Activated CD8-positive, alpha-beta memory T cell treated with anti-CD3 and anti-CD28 coated beads, Interleukin-2, amount 50 U/mL, for 1 hour (primary cell): Measurements from ENCODE around the gene AGBL4.
"Not testable (repeated sequence)": the region's sequence is repeated elsewhere in the genome, so short reads cannot be mapped to it uniquely, and the experiment has no call there.

Experiments used
- DNase-seq: peaks from one replicate; pipeline ENCODE4 v3.0.0-alpha.2; 2020; ENCODE audit errors: extremely low read depth

The AGBL4 gene

DNA sequence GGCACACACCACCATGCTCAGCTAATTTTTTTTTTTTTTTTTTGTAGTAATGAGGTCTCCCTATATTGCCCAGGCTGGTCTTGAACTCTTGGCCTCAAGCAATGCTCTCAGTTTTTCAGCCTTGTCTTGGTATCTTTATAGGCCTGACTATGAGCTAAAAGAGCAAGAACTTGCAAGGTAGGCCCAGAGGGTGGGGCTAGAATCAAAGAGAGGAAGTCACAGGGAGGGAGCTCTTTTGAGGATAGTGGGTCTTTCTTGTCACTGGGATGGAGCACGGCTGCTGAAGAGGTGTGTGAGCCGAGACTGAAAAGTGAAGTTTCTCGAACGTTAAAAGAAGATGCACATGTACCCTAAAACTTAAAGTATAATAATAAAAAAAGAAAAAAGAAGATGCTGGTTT lies 987.1 kb downstream of the AGBL4 start:
- no peak for DNase-seq

DNA sequence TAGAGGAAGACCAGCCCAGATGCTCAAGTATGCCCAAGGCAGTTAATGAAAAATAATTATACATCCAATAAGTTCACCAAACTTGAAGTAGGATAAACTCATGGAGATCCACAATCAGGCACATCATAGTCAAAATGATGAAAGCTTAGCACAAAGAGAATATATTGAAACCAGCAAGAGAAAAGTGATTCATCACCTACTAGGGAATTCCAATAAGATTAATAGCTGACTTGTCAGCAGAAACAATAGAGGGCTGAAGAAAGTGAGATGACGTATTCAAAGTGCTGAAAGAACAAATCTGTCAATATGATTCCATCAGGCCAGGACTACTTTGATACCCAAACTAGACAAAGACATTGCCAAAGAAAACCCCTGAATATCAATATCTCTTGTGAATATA lies 995.4 kb downstream of the AGBL4 start:
- DNase-seq: no peak

DNA sequence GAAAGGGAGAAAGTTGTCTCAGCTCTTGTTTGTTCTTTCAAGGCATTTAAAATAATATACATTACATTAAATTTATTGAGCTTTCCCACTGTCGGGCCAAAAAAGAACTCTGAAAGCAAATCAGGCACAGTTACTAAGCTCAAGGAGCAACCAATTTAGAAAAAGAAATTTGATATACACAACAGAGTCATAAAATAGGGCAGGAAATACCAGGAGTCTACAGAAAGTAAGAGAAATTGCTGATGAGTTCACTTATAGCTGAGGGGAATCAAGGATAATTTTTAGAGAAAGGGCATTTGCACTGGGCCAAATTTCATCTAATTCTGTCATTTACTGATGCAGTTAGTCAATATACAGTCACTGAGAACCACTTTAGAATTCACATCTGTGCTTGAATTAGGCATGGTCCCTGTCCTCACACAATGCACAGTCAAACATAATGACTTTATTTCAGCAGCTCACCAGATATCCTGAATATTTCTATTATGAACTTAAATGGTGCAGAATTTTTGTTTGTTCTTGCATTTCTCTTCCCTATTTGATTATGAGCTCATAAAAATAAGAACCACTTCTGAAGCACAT lies 997.4 kb downstream of the AGBL4 start:
- DNase-seq: no peak

DNA sequence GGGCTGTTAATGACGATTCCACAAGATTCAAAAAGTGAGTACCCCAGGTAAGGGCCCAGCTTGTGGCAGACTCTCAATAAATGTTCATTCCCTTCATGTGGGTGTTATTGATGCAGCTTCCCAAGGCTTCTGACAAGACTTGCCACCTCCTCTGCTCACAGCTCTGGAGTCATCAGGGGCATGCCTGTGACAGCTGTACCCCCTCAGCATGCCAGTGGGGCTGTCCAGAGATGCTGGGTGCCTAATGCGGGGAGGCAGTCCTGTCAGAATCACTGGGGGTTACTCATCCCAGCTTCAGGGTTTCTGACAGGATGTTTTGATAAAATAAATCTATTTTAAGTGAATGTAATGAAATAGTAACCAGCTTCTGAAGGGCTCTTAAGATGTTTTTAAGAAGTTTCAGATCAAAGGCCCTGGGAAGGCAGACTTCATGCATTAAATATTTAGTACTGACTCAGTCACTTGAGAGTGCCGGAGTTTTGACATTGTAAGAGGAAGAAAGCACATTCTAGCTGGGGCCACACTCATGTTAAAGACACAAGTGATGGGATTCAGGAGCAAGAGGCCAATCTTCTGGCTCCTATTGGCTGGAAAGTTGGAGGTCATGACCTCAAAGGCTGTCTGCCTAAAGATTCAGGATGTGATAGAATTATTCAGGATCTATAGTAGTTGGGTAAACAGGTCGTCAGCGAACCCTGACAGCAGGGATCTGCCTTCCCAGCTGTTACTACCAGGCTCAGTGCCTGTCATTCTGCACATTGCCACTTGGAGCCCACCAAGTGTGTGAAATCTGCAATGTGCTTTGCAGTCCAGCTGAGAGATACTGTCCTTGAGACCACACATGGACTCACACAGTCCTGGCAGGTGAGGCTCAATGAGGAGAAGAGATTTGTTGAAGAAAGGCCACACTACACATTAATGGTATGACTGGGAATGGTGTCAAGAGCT lies 1007.5 kb downstream of the AGBL4 start:
- DNase-seq: no peak

DNA sequence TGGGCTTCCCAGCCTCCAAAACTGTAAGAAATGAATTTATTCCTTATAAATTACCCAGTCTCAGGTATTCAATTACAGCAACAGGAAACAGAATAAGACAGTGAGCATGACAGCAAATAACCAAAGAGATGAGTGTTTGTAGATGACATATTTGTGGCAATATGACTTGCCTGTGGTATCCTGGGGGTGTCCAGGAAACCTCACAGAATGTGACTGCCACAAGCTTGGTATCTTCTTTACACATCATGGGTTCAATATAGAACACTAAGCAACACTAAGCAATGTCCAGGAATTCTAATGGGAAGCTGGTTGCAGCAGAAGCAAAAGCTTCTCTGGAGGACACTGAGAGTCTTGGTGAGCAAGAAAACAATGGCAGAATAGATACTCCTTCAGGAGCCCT lies 1010.7 kb downstream of the AGBL4 start:
- DNase-seq: no peak

DNA sequence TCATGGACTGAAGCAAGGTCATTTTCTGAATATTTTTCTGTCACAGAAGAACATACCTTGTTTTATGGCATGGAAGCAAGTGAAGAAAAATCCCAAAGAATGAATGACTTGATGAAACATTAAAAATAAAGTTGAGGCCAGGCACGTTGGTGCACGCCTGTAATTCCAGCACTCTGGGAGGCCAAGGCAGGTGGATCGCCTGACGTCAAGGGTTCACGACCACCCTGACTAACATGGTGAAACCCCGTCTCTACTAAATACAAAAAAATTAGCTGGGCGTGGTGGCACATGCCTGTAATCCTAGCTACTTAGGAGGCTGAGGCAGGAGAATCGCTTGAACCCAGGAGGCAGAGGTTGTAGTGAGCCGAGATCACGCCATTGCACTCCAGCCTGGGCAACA lies 1020.8 kb downstream of the AGBL4 start:
- not testable (repeated sequence) for DNase-seq

DNA sequence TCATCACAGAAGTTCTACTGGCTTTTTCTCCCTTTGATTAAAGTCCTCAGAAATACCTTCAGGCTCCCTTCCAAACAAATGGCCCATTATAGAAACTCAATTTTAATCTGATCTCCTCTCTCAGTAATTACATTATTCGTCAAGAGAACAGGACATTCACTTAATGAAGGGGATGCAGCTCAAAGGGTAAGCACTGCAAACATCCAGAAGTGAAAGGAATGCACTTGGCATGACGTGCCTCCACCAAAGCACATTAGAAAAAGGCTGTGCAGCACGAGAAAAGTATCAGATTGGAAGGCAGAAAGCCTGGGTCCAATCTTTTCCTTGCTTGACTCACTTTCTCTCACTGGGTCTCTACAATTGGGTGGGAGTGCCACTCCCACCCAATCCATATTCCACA lies 1024.4 kb downstream of the AGBL4 start:
- DNase-seq: no peak

DNA sequence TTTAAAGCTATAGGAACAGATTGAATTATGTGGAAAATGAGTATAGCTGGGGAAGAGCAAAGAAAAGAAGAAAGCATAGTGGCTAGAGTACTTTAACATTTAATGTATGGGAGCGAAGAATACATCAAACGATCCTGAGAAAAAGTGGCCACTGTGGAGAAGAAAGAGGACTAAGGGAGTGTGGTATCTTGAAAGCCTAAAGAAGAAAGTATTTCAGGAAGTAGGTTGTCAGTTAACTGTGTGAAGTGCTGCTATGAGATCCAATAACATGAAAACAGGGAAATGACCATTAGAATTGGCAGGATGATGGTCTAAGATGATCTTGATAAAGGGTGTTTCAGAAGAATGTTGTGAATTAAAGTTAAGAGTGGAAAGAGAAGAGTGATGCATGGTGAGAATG lies 1027.4 kb downstream of the AGBL4 start:
- DNase-seq: no peak

DNA sequence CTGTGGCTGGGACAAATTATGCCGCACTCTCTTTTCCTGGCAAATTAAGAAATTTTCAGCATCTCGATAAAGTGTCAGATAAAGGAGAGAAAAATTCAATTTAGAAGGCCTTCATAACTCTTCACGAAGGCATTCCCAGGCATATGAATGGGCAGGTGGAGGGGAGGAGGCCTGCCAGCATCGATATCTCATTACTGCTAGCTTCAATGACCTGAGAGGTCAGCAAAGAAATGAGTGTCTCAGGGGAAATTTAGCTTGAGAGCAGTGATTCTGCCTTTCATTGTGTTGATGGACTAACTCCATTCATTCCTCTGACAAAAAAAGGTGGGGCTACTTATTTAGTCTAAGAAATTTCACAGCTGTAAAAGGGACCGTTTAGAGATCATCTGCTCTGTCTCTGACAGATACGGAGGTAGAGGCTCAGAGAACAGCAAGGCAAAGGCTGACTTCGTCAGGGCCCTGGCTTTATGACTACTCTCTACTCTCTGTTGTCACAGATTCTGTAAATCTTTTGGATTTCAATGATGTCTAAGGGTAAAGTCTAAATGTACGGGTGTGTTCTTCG lies 1035.0 kb downstream of the AGBL4 start:
- no peak for DNase-seq

DNA sequence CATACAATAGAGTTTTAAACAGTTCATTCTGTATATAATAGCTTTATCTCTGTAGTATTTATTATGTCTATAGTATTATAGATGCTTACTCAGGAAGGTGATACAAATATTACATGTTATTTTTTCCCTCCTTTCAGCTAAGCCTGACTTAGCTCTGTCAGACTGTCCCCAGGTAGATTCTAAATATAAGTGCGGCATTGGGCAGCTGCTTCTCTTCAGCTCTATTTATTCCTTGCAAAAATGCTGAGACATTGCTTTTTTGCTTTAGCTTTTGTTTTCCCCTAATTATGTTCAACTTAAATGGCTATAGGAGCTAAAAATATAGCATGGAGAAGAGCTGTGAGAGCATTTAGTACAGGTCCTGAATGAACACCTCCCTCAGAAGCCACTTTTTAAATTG lies 1043.8 kb downstream of the AGBL4 start:
- DNase-seq: no peak

DNA sequence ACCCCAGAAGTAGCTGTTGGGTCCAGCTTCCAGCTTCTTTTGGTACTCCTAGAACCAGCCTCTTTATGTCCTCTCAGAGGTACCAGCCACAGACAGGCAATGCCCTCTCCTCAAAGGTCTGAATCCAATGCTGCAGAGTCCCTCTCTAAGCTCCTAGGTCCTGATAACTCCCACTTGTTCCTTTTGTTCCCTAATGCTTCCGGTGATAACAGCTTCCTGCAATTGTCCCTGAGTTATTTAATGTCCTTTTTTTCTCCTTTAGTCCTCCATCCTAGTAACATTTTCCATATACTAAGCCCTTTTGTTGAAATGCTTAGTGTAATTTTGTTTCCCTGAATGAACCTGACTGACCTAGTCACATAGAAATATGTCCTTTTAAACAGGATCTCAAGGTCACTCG lies 1045.3 kb downstream of the AGBL4 start:
- DNase-seq: no peak

DNA sequence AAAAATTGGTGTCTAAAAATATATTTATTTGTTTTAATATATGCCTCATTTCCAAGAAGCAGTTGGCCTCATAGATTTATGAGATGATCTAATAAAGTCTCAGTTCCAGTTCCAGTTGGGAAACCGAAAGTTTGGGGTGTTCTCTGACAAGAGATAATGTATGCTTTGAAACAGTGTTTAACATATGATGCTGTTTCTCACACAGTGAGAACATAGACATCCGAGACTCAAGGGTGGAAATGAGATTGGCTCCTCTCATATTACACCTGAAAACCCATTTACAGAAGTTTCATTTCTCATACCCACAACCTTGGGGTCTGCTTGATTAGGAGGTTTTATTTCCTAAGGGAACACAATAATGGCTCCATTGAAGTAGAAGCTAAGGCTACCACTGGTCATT lies 1046.5 kb downstream of the AGBL4 start:
- no peak for DNase-seq

DNA sequence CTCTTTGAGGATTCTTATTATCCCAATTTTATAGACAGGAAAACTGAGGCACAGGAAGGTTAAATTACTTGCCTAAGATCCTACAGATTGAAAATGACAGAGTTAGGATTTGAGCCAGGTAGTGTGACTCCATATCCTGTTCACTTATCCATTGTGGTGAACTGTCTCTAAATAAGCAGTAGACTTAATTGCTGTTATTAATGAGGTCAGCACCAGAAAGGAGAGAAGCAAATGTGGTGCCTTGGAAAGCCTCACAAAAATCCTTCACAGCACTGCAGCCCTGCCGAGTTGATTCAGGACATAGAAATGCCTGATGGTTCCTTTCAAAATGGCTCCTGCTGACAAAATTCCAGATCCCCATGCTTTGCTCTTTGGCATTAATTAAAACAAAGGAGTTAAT lies 1053.8 kb downstream of the AGBL4 start:
- DNase-seq: no peak

DNA sequence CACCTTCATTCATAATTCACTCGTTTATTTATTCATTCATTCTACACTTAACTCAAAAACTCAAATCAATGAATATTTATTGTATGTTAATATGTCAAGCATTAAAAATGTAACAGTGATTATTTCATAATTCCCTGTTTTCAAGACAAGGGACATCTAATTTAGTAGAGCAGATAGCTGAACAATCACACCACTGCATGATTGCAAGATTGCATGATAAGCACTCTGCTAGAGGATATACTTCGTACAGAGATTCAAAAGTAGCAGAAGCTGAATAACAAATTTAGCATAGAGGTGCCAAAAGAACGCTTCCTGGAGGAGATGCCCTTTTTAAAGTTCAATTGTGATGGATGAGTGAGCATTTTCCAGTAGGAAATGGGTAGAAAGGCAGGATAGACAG lies 1056.4 kb downstream of the AGBL4 start:
- DNase-seq: no peak

DNA sequence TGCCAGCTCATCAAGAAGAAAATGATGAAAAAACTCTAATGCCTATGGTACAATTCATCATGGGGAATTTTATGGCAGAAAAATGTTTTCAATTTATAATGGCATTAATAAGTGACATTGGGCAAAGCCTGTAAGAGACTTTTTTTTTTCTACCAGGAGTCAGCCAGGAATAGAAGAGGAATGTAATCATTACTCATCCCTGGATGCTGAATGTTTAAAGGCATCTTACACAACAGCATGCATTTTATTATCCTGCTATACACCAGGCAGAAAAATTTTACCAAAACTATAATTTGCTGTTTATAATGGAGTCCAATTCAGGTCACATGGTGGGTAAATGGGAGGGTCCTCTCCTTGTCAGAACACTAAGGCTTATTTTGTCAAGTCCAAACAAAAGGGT lies 1057.2 kb downstream of the AGBL4 start:
- no peak for DNase-seq

DNA sequence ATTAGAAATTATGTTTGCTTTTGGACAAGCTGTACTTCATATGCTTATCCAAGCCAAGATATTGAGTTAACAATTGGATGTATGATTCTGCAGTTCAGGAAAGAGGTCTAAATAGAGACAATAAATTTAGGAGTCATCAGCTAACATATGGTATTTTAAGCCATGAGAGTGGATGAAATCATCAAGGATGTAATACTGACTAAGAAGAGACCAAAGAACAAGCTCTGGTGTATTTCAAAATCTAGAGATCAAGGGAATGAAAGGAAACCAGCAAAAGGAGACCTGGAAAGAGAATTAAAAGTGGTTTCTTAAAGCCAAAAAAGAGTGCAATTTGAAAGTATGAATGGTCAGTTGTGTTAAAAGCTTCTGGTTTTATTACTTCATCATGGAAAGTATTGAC lies 1063.4 kb downstream of the AGBL4 start:
- no peak for DNase-seq

DNA sequence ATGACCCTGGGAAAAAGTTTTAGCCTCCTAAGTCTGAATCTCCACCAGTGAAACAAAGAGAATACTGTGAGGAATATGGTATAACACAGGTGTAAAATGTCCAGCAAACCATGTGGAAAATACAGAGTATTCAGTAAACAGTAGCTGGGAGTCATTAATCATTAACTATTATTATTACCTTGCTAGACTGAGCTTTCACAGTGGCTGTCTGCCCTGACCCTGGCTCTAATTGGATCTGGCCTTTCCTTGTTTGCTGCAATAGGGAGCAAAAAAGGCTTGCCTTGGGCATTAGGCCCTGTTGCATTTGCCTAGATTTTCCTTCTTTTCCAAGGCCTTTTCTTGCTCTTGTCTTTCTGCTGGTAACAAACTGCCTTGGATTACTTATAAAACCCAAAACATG lies 1068.0 kb downstream of the AGBL4 start:
- no peak for DNase-seq

DNA sequence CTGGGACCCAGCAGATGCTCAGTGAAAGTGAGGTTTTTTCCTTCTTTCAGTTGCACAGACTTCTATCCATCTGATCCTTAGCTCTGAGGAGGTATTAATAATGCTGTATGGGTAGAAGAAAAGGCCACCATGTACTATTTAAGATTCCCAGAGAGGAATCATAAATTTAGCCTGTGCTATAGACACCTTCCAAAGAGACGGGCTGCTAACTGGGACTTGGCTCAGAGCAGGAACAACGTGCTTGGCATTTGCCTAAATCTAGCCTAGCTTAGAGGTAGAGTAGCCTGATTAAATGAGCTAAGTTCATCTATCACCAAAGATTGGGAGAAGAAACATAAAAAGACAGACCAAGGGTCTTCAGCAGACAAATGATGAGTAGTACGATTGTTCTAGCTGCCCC lies 1070.1 kb downstream of the AGBL4 start:
- no peak for DNase-seq

DNA sequence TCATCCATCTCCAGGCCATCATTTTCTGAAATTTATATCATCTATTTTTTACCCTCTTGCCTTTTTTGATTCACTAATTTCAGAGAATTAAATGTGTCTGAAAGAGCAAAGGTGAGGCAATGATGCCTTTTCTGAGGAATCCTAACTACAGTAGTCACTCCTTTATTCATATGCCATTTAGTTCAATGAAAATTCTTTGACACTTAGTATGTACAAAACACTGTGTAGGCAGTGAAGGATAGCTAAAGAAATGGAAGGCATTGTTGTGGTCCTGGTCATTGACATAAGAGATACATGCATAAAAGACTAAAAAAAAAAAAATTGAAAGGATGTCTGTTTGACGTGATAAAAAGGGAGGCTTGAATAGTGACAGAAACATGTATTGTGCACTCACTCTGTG lies 1075.2 kb downstream of the AGBL4 start:
- no peak for DNase-seq

DNA sequence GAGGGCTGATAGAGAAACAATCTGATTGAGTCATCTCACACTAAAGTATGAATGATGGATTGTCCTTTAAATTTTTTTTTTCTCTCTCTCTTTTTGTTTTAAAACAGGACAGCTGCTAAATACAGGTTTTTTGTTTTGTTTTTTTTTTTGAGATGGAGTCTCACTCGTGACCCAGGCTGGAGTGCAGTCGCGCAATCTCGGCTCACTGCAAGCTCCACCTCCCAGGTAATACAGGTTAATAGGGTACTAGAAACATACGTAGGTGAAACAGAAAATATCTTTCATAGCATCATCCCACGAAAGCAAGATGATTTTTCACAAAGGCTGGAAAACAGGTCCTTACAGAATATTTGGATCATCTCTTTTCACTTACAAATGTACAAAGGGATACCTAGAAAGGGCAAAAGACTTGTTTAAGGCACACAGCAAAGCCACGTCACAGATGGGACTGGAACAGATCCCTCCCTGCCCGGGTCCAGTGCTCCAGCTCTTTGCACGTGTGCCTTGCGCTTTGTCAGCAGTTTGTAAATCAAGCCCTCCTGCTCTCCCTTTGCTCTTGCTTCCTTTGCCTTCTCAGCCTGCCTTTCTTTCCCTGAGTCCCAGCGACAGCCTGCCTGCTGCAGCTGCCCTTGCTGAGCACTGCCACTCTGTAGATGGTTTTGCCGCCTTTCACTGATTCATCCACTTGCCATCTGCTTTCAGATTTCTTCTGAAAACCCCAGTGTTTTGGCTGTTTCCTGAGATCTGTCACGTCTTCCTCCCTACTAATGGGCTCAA lies 1075.8 kb downstream of the AGBL4 start:
- no peak for DNase-seq

DNA sequence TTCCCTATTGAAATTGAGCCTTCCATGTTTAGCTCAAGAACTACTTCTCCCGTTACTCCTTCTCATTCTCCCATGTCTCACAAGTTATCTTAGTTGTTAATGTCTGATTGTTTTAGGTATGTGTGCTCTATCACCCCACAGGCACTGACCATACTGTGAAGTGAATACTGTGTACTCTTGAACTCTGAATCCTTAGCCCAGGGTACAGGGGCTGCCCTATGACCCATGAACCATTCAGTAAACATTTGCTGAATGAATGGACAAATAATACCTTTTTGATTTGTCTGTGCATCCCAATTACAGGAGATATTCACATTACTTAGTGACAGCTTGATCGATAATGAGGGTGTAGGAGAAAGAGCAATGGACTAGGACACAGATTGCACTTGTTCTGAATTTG lies 1077.7 kb downstream of the AGBL4 start:
- DNase-seq: no peak

DNA sequence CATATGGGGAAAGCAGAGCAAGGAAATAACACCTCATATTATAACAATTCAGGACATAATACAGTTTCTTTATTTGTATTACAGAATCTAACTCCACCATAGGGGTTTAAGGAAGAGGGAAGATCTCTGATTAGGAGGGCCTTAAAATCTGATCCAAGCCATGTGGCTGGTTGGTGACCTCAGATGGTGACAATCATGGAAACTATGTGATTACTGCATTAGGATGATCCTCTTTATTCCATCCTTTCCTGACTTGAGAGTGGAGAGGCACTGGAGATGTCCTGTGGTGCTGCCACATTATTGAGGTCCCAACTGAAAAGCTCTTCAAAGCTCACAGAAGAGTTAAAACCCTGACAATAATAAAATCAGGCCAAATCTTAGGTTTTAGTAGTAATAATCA lies 1078.9 kb downstream of the AGBL4 start:
- DNase-seq: no peak
